Stimulated activated CD4-positive, alpha-beta T cell treated with anti-CD3 and anti-CD28 coated beads, TNF-alpha, amount 100 ng/mL, for 48 hours (primary cell): ENCODE measurements around the gene CTIF.

ENCODE experiments used
- DNase-seq, 3 donors: peaks; one replicate each; pipeline ENCODE4 v3.0.0-alpha.2; 2020; ENCODE audit warnings: low read depth in 3 of 3

Gene CTIF

DNA sequence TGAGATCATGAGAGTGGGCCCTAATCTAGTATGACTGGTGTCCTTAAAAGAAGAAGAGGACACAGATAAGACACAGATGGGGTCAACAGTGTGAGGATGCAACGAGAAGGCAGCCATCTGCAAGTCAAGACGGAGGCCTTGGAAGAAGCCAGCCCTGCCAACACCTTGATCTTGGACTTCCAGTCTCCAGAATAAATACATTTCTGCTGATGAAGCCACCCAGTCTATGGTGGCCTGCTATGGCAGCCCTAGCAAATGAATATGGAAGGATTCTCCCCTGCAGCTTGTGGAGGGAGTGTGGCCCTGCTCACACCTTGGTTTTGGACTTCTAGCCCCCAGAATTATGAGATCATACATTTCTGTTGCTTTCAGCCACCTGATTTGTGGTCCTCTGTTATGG is 12.3 kb downstream of the CTIF start:
- no peak for DNase-seq

DNA sequence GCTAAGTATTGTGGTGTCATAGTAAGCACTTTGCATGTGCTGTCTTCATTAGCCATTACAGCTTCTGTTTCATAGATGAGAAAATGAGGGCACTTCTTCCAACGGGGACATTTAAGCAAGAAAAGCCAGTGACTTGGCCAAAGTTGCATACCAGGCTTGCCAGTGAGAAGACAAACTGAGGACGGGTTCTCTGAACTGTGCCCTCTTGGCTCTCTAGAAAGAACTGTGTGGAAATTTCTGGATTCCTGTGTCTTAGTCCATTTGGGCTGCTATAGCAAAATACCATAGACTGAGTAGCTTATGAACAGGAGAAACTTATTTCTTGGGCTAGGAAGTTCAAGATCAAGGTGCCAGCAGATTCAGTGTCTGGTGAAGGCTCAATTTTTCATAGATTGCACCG is 13.3 kb downstream of the CTIF start:
- DNase-seq, result no peak

DNA sequence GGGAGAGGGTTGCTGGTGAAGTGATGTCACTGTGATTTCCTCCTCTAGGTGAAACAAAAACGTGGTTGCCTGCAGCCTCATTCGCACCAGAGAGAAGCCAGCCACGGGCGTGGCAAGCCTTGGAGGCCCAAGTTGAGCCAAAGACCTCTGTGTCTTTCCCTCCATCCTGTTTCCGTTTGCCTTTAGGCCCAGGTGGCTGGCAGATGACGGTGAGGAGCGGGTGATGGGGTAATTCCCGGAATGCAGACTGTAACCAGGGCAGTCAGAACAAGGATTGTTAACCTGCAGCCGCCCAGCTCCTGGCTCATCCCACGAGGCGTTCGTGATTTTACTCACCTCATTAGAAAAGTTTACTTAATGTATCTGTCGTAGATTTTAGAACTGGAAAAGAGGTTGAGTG is 14.4 kb downstream of the CTIF start:
- DNase-seq, result no peak

DNA sequence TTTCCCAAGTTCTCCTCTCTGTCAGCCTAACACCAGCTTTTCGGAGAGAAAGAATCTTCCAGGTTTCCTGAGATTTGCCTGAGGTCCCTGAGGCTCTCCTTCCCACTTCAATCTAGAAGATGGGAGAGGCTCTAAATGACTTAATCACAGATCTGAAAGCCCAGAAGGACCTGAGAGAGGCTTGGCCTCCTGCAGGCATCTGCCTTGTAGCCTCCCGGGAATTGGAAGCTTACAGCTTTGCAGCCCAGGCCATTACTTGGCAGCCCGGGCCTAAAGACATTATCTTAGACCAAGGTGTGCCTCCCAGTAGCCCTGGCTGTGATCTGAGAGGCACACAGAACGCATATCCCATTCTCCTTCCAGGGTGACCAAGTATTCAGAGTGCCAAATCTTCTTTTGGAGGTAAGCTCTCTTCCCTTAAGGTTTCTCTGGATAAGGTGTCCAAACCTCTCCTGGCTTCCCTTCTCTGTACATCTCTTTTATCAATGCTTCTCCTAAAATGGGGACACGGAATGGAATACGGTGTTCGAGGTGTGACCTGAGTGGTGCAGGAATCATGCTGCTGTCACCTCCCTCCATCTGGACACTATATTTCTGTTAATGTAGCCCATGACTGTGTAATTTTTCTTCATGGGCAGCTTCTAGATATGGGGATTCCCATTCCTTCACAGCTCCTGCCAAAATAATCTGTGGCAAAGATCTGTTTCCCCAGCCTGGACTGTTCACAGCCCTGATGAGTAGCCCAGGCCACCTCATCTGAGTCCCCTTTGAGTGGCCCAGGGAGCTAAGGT is 16.0 kb downstream of the CTIF start:
- DNase-seq, result no peak

DNA sequence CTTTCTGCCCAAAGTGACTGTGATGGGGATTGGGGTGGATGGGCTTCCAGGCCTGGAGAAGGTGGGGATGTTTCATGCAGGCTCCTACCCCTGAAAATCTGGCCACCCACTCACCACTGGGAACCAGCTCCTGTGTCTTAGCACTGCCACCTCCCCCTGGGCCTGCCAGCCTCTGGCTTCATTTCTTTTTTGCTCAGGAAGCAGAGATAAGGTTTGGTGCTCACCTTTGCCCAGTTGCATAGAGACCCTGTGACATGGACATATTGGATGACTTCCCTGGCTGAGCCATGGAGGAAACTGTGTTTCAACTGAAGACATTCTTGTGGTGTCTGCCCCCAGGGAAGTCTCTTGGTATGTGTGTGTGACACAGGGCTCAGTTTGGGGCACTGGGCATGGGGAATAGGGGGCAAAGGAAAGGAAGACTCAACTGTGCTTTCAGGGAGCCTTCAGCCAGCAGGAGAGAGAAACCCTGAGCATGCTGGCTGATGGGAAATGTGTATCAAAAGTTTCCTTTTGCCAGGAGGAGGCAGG is 16.7 kb downstream of the CTIF start:
- DNase-seq, result no peak

DNA sequence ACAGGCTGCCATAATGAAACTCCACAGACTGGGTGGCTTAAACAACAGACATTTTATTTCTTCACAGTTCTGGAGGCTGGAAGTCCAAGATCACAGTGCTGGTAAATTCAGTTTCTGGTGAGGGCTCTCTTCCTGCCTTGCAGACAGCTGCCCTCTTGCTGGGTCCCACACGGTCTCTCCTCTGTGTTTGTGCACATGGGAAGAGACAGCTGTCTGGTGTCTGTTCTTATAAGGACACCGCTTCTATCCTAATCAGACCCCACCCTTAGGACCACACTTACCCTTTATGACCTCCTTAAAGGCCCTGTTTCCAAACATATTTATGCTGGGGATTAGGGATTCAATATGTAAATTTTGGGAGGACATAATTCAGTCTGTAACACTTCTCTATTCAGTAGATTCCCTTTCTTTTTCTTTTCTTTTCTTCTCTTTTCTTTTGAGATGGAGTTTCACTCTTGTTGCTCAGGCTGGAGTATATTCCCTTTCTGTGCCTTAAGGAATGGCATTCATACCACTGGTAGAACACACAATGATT is 18.9 kb downstream of the CTIF start:
- no peak for DNase-seq

DNA sequence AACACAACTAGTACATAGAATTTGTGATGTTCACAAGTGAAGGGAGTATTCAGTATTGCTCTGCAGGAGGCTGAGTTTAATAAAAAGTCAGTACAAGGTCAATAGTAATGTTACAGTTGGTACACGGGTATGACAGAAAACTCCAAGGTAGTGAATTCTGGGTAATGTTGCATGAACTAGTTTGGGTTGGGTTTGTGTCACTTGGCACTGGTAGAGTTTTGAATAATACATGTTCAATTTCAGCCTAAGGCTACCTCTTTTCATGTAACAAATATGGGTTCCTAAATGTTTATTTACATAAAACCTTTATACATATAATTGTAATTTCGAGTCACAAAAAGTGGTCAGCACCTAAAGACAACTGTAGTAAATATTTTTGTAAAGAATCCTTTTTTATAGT is 19.4 kb downstream of the CTIF start:
- DNase-seq, result no peak

DNA sequence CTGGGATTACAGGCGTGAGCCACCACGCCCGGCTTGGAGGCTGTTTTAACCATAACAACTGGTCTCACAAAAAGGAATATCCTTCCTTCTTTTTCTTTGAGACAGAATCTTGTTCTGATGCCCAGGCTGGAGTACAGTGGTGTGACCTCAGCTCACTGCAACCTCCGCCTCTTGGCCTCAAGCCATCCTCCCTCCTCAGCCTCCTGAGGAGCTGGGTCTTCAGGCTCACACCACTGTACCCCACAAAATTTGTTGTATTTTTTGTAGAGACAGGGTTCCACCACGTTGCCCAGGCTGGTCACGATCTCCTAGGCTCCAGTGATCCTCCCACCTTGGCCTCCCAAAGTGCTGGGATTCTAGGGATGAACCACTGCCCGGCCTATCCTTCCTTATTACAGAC is 21.7 kb downstream of the CTIF start:
- no peak for DNase-seq

DNA sequence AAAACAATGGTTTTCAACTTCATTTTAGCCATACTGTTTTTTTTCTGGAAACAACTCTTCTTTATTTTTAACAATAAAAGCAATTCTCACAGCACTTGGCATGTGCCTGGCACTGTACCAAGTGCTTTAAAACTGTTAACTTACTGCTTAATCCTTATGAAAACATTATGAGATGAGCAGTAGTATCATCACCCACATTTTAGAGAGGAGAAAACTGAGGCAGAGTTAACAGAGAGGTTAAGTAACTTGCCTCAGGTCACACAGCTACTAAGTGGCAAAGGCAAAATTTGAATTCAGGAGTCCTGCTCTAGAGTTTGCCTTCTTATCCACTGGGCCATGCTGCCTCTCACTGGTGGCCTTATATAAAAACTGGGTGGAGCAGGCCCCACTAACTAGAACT is 23.2 kb downstream of the CTIF start:
- no peak for DNase-seq

DNA sequence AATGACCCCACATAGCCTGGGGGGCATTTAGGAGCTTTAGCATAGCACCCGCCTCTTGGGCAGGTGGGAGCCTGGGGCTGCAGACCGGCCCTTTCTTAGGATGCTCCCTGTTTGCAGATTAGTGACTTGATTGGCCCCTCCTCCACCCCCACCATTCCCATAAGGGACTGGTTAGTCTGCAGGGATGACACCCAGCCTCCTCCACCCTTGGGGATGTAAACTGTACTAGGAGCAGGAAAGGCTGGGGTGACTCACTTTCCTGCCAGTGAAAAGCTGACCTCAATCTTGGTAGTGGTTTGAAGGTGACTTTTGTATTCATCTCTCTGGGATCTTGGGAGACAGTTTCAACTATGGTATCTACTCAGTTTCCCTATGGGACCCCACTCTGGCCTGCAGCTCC is 24.2 kb downstream of the CTIF start:
- no peak for DNase-seq

DNA sequence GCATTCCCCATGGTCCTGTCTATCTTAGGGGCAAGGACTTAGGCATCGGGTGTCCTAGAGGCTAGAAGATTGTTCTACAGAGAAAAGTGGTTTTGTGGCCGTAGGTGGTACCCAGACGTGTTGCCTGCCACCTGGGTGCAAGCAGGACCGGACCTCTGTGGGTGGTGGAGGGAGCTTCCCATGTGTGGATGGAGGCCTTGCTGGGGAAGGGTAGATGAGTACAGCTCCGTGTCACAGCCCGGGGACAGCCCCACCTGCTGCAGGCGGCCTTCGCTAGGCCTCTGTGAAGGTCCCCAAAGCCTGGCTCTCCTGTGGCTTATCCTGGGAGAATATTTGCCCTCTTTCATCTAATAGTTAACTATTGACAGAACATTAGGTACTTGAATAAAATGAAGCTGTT is 25.3 kb downstream of the CTIF start:
- DNase-seq, result no peak

DNA sequence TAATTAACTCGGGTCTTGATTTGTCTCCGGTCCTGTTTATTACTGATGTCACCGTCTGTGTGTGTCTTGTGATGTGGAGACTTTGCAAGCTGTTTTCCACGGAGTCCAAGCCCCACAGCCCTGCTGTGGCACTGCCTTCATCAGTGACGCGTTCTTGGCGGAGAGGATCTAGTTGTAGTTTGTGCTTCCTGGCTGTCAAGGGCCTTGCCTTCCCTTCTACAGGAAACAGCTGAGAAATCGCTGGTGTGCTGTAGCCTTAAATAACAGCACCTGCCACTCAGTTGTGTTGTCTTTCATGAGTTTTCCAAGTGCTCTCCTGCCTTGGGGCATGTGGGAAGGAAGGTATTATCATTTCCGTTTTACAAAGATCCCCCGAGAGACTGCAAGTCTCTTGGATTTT is 26.3 kb downstream of the CTIF start:
- DNase-seq, result no peak

DNA sequence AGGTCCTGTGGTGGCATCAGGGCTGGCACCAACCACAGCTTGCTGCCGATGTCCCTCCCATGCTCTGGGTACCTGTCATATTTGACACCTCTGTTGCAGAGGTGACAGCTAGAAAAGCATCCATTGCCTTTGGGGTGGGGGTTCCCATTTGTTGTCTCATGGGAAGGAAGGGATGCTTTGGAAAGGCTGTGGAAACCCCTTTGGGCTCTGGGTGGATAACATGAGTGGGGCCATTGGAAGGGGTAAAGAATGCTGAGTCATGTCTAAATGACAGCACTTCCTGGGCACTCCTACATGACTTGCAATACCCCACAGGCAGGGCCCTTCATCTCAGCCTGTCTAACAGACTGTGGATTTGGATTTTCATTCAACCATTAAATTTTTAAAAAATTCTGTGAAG is 27.8 kb downstream of the CTIF start:
- no peak for DNase-seq

DNA sequence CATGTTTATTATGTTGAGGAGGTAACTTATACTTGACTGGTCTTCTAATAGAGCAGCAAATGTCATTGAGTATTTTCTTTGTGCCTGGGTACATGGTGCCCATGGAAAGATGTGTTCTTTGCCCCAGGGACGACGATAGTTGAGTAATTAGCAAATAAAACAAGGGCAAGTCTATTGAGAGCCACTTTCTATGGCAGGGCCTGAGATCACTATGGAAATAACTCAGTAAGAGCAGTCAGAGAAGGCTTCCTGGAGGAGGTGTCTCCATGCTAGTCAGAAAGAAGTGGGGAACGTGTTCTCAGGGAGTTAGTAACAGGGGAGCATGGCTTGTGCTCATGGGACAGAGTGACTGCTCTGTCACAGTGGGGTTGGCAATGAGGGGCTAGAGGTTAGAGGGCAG is 28.6 kb downstream of the CTIF start:
- DNase-seq, result no peak

DNA sequence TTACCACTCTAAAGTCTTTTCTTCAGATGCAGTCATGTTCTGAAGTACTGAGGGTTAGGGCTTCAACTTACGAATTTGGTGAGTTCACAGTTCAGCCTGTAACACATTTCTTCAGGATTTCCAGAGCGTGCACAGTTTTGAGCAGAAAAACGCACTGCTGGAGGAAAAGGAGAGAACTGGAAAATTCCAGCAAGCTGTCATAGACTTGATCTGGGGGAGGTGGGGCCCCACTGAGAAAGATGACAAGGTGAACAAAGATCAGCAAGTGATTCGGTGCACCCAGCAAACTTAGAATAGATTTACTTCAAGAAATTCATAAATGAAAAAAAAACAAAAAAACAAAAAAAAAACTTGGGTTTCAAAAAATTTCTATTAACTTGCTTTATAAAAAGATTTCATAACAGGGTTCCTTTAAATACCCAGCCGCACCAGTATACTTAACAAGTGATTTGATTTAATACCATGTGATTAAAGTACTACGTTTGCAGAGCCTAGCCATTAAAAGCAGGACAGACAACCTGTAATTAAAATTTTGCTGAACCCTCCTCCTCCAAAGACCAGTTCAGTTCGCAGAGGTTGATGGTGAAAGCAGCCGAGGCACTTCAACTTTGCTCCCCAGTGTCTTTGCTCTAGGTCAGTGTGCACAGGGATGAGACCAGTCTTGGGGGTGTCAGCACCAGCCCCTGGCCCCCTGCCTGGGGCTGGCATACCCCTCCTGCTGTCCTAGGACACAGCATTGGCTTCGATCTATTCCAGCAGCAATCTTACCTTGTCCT is 30.5 kb downstream of the CTIF start:
- no peak for DNase-seq

DNA sequence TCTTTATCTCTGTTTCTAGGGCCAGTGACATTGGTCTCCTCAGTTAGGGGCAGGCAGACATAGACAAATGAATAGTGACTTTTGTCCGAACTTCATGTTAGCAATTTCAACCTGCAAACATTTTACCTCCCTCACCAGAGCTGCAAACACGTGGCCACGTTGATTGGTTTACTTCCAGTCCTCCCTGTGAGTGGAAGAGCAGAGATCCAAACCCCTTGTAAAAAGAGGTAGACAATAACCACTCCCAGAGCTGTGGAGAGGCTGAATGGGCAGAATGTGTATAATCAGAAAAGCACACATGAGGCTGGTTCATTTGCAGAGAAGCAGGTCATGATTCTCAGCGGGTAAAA is 31.1 kb downstream of the CTIF start:
- no peak for DNase-seq

DNA sequence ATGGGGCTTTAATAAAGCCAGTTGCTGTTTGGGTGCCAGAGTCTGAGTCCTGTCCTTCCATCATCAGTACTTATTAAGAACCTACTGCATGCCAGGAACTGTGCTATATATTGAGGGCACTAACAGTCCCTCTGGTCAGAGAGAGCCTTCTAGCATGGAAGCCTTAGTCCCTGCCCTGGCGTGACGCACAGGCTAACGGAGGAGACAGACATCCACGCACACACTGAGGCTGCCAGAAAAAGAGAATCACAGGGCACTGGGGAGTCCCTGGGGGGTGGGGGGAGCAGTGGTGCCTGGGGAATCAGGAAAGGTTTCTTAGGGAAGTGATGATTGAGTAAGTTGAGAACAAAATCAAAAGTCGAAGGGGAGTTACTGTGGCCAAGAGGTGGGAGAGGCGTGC is 31.5 kb downstream of the CTIF start:
- DNase-seq, result no peak

DNA sequence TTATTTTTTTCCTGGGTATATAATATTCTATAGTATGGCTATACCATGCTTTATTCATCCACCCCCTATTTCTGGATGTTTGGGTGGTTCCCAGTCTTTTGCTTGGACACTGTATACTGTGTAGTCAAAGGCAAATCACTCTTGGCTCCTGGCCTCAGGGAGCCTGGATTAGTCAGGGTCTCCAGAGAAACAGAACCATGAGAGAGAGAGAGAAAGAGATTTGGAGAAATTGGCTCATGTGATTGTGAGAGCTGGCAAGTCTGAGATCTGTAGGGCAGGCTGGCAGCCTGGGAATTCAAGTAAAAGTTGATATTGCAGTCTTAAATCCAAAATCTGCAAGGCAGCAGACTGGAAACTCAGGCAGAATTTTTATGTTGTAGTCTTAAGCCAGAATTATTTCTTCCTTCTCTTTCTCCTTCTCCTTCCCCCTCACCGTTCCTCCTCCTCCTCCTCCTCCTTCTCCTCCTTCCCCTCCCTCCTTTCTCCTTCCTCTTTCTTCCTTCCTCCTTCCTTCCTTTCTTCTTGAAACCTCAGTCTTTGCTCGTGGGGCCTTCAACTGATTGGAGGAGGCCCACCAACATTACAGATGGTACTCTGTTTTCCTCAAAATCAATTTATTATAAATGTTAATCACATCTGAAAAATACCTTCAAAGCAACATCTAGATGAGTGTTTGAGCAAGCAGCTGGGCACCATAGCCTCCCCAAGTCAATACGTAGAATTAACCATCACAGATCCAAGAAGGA is 33.0 kb downstream of the CTIF start:
- DNase-seq, result no peak

DNA sequence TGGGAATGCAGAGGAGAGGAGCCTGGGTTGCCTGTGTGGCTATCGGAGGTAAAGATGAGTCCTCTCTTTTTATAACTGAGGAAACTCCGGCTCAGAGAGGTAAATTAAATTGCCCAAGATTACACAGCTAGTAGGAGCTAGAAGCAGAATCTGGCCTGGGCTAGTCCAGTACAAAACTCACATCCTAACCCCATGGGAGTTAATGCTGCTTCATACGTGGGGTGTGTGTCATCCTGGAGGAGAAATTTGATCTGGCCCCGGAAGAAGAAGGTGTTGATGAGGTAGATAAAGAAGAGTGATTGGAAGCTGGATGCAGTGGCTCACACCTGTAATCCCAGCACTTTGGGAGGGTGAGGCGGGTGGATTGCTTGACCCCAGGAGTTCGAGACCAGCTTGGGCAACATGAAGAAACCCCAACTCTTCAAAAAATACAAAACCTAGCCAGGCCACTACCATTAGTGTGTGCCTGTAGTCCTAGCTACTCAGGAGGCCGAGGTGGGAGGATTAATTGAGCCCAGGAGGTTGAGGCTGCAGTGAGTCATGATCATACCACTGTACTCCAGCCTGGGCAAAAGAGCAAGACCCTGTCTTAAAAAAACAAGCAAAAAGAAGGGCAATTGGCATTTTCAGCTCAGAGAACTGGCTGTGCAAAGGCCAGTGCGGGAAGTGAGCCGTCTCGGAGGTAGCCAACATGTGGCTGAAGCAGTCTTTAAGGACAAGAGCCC is 33.7 kb downstream of the CTIF start:
- no peak for DNase-seq

DNA sequence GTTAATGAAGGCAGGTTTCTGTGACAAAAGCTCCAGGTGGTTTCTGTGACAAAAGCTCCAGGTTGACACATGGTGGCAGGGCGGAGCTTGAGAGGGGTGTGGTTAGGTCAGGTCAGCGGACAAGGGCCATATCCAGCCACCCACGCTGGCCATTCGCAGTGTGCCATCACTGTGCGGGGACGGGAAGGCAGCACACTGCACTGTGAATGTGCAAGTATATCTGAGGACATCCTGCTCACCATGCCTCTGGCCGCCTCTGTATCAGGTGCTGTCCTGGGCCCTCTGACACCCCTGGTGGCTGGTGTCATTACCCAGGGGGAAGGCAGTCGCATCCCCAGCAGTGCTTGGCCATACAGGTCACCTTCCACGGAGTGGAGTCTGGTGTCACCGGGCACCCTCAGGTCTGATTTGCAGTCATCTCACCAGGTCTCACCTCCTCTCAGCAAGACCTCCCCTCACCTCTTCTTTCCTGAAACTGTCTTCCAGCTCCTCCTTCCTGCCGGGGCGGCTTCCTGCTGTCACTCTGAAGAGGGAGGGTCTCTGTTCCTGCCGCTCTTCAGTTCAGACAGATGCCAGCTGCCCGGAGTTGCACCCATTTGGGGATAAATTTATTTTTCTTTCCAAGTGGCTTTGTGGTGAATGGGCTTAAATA is 34.9 kb downstream of the CTIF start:
- no peak for DNase-seq

DNA sequence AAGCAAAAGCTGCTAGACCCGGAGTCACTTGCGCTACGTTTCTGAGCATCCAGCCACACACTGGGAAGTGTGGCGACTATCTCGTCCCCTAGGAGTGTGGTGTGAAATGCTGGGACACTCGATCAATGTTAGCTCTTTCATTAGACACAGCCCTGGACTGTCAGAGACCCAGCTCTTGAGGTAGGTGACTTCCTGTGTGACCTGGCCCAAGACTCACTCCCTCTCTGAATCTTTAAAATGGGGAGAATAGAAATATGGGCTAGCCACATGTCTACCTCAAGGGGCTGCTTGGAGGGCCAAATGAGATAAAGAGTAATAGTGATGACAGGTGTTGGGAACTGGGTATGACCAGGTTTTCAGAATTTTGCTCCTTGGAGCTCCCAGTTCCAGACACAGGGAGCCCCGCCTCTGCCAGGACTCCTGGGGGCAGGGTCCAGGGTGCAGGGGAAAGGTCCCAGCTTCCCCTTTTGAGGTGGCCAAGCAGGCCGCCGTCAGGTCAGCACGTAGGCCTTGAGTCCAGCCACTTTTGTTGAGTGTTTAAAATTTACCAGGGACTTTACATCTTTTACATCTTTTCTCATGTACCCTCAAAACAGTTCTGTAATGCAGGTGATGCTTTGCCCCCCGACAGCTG is 36.0 kb downstream of the CTIF start:
- no peak for DNase-seq
